Dermis microvascular lymphatic vessel endothelial cell (primary cell): ENCODE results near the gene TNRC18. TPM values are rescaled to one million over a fixed set of nuclear protein-coding genes. Genes with fewer than 3 reads are reported as not detected.
"Not testable (repeated sequence)": the region's sequence is repeated elsewhere in the genome, so short reads cannot be mapped to it uniquely, and the experiment has no call there.

Experiments used
- DNase-seq, 2 donors: peaks; one replicate each; pipeline versions ENCODE4 v3.0.0 to v3.0.0-alpha.2; 2010; ENCODE audit warnings: low read depth in 2 of 2
- total RNA-seq: library from RNA; depleted of rRNA; stranded (reverse); fragments of >200 nt; gene quantifications from 2 replicates; pipeline ENCODE4 v1.2.1, GENCODE V29; 2014

The TNRC18 gene
- total RNA-seq, 1 donor from 2014 or later: 16.6 TPM

DNA sequence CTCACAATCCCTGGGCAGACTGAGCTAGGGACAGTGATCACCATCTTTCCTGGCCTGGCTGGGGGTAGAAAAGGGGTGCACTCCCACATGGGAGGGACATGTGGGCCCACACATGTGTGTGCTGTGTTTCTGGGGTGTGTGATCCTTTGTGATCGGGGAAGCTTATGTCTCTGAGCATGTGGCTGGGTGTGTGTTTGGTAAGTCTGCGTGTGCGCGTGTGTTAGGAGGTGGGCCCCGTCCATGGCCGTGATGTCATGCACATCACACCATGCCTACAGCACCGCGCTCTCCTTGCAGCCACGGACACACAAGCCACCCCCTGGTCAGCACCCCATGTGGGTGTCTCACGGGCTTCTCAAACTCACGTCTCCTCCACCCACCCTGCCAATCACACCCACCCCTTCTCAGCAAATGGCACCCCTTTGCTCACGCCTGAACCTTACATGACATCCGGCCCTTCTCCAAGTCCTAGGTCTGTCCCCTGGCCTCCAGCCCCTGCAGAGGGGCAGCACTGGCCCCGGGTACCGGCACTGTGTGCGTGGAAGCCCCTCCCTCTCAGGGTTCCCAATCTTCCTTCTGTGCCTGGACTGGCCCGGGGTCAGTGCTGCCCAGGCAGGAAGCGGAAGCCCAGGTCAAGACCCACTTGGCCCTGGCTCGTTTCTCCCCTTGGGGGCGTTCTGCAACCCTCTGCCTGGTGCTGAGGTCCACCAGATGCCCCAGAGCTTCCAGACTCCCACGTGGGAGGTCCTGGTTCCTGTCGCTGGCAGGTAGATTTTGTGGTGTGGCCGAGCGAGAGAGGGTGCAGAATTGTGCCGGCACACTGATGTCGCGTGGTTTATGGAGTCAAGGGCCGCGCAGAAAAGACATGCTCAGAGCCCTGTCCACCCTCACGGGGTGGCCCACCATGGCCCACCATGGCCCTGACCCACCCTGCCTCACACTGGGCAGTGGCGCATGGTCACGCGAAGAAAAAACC is 128.3 kb downstream of the TNRC18 start:
- DNase-seq: no peak

DNA sequence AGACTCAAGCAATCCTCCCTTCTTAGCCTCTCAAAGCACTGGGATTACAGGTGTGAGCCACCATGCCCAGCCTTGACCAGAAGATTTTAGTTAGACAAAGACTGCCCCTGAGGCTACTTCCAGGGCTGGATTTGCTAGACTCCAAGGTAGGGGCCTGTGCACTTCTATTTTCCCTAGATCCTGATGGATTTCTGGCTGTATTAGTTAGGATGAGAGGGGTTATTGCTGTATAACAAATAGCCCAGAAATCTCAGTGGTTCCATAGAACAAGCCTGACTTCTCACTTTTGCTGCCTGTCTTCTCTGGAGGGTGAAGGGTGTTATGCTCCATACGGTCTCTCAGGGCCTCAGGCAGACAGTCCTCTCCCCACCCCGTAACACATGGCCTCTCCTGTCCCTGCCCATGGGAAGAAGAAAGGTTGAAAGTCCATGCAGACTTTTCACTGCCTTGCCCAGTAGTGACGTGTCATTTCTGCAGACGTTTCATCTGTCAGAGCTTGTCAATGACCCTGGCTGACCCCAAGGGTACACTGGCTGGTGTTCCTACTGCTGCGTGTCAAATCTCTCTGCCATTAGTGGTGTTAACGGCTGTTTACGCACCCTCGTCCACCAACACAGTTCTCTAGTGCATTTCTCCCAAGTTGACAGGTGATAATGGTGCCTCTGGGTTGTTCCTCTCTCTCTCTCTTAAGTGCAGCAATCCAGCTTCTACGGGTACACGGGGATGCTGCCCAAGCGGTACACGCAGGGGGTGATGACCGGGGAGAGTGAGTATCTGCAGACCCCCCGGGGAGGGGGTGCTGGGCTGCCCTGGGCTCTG is 129.3 kb downstream of the TNRC18 start:
- DNase-seq: no peak

DNA sequence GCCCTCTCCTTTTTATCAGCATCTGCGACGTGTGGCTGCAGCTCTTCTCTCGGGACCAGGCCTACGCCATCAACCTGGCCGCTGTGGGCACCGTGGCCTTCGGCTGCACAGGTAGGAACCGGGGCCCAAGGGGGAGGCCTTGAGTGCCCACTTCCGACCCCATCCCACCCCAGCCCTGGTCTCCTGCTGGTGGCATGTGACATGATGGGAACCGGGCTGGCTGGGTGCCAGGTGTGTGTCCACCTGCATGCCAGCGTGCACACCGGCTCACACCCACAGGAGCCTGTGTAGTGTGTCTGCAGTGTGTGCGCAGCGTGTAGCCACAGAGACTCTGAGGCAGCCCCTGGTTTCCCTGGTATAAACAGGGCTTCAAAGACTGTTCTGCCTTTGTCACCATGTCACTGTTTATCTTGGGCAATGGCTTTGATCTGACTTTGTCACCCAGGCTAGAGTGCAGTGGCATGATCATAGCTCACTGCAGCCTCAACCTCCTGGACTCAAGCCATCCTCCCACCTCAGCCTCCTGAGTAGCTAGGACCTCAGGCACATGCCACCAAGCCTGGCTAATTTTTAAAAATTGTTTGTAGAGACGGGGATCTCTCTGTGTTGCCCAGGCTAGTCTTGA is 131.8 kb downstream of the TNRC18 start:
- DNase-seq: not testable (repeated sequence)

DNA sequence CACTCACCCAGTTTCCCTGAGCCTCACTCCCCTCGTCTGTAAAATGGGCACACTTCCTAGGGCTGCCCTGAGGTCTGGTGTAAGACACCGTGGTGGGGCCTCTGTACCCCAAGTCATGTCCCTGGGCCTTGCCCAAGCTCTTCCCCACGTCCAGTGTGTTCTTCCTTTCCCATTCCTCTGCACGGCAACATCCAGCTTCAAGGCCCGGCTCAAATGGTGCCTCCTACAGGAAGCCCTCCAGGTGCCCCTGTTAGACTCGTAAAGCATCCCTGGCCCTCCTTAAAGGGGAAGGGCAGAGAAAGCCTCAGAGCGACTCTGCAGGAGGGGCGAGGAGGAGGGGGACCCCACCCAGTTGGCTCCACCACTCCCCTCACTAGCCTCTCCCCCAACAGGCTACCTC is 132.3 kb downstream of the TNRC18 start:
- DNase-seq: no peak

DNA sequence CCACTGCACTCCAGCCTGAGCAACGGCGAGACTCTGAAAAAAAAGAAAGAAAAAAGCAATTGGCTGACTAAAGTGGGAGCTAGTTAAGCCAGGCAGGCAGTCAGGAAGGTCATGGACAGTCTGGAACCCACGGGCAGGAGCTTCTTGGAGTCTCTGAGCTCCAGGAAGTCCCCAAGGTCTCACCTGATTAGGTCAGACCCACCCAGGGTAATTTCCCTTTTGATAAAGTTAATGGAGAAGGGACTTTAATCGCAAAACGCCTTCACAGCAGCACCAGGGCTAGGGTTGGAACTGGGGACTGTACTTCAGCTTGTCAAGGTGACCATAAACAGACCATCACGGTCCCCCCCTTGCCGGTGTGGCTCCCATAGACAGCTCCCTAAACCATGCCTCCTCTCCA is 134.3 kb downstream of the TNRC18 start:
- DNase-seq: no peak

DNA sequence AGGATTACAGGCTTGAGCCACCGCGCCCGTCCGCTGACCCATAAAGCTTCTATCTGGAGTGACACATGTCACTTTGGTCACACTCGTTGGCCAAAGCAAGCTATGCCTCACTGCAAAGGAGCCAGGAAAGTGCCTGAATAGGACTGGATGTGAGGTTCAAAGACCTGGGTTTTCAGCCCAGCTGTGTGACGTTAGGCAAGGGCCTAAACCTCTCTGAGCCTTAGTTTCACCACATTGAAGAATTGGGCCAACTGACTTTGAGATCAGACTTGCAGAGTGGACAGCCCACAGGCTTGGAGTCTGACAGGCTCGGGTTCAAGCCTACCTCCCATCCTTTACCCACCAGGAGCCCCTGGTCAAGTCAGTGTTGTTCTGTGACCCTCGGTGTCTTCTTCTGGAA is 135.1 kb downstream of the TNRC18 start:
- DNase-seq: not testable (repeated sequence)

DNA sequence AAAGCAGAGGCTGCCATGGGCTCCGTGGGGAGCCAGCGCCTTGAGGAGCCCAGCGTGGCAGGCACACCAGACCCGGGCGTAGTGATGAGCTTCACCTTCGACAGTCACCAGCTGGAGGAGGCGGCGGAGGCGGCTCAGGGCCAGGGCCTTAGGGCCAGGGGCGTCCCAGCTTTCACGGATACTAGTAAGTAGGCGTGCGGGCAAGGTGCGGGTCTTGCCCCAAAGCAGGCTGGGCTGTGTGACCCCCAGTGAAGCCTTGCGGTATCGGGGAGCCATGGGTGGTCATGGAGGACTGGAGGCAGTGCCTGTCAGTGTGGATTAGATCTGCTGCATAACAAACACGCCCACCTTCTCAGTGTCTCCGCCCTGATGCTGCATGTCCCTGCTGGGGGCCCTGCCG is 135.8 kb downstream of the TNRC18 start:
- DNase-seq: no peak

DNA sequence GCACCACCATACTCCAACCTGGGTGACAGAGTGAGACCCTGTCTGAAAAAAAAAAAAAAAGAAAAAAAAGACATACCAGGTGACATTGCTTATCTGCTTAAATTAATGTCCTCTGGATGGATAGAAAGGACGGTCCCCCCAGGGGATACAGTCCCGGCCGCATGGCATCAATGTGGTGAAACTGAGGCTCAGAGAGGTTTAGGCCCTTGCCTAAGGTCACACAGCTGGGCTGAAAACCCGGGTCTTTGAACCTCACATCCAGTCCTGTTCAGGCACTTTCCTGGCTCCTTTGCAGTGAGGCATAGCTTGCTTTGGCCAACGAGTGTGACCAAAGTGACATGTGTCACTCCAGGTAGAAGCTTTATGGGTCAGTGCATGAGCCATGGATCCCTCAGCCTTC is 136.3 kb downstream of the TNRC18 start:
- DNase-seq: not testable (repeated sequence)

DNA sequence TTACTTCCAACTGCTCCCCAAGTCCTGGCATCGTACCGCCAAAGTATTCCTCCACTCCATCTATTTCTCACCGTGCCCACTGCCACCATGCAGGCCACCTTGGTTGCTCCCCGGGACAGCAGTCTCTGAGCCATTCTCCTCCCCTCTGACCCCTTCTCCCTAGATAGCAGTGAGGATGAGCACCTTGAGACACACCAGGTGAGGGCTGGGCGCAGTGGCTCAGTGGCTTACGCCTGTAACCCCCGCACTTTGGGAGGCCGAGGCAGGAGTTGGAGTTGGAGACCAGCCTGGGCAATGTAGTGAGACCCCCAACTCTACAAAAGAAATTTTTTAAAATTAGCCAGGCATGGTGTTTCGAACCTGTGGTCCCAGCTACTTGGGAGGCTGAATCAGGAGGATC is 136.7 kb downstream of the TNRC18 start:
- no peak for DNase-seq

DNA sequence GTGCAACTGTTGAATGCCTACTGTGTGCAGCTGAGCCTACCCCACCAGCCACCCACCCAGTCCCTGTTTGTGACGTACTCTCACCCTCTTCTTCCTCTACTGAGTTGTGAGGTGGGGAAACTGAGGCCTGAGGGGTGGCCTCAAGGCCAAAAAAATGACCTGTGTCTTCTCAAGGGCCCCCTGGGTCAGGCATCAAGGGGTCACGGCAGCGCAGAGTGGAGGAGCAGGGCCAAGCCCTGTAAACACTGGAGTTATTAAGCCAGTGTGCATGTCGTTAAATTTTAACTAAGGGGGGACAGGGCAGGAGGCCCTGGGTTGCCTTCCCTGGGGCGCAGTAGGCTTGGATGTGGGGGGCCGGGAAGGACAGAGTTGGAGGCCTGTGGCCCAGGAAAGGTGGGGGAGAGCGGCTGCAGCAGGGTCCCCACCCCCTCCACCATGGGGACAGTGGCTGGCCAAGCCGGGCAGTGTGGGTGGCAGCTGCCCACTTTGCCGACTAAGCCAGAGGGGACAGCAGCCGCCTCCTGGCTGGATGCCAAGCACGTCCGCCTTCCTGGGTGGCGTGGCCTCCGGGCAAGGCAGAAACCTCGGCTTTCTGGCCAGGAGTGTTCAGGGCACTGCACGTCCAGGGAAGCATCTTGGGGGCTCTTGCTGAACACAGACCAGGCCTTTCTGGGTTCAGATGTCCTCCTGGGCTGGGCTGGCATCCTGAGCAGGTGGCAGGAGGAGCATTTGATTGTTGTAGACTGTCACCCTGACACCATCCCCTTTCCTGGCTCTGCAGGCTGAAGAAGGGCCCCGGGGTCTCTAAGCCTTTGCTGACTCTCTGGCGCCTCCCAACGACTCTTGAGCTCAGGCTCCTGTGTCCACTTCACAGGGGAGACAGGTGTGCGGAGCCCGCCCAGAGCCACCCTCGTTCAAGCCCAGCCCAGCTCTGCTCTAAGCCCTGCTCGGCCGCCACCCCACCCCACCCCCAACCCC is 139.0 kb downstream of the TNRC18 start:
- DNase-seq: peak in 1 of 2 donors; percentile 32

DNA sequence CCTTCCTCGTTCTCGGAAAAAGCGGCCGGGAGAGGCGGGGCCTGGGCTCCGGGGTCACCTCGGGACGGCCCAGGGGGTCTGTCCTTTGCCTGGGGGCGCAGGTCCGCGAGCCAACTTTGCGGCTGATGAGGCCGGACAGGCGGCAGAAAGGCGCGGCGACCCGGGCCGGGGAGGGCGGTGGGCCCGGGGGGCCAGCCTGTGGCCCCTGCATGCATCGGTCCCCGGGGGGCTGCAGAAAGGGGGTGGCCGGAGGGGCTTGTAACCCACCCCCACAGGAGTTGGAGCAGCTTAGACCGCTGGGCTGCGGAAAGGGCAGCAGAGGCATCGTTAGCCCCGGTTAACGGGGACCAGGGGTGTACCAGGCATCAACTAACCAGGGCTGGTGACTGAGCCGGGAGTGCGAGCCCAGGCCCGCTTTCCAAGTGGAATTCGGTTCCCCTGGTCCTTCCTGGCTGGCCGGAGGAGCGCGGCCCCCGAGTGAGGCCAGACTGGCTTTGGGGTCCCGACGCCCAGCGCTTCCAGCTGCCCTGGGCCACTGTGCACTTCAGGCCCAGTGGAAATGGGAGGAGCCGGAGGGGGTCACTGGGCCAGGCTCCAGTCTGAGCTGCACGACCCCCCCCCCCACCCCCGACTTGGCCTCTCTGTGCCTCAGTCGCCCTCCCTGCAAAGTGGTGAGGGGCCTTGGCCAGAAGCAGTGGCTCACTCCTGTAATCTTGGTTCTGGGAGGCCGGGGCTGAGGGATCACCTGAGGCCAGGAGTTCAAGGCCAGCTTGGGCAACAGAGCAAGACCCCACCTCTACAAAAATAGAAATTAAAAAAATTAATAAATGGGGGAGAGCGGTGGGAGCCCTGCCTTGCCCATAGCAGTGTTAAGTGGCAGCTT is 140.0 kb downstream of the TNRC18 start:
- DNase-seq: no peak

DNA sequence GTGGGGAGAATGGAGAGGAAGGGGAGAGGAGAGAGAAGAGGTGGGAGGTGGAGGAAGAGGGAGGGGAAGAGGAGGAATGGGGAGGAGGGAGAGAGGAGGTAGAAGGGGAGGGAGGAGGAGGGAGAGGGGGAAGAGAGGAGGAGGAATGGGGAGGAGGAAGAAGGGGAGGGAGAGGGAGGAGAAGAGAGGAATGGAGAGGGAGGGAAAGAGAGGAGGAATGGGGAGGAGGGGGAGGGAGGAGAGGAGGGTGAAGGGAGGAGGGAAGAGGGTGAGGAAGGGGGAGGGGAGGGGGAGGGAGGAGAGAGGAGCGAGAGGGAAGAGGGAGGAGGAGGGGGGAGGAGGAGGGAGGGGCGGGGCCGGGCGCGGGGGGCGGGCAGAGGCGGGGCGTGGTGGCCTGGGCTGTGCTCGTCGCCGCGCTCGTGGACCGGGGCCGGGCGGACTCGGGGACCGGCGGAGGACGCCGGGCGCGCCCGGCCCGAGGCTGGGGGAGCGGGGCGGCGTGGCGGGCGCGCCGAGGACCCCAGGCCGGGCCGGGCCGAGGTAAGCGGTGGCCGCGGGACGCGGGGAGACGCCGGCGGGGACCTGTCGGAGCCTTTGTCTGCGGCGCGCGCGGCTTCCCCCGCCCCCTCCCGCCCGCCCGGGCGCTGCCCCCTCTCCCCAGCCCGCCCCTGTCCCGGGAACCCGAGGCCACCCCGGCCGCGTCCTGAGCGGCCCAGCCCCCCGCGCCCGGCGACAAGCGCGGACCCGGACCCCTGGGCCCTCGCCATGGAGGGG is 140.9 kb downstream of the TNRC18 start, which contains the start of gene SLC29A4:
SLC29A4 (plus strand) TSS at position 401 of the 774 bp plus-strand sequence. CDS start 4,874 bp downstream, outside the sequence.
- peak in 1 of 2 donors; percentile 32 for DNase-seq

DNA sequence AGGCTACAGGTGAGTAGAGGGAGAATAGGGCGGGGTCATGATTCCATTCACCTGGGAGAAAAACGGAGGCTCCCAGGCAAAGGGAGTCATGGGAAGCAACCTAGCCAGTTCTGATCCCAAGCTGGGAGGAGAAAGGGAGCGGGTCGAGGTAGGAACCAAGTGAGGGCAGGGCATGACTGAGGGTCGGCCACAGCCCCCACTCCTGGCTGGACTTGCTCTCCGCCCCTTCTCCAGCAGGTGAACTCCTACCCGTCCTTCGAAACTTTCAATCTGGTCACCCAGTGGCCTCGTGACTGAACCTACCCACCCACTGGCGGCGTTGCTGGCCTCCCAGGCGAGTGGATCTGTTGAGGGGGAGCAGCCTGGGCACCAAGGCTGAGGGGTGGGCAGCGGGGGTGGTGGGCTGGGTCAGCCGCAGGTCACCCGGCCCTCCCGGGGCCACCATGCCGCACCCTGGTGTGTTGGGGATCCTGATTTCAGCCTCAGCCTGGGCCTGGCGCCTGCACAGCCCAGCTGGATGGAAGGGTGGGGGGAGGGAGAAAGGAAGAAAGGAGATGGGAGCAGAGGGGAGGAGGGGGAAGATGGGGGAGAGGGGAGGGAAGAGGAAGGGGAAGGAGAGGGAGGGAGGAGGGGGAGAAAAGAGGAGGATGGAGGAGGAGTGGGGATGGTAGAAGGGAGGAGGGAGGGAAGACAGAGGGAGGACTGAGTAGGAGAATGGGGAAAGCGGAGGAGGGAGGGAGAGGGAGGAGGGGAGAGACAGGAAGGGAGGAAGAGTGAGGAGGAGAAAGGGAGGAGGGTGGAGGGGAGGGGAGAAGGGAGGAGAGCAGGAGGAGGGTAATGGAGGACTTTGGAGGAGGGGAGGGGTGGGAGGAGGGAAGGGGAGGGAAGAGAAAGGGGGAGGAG is 141.8 kb downstream of the TNRC18 start:
- not testable (repeated sequence) for DNase-seq

DNA sequence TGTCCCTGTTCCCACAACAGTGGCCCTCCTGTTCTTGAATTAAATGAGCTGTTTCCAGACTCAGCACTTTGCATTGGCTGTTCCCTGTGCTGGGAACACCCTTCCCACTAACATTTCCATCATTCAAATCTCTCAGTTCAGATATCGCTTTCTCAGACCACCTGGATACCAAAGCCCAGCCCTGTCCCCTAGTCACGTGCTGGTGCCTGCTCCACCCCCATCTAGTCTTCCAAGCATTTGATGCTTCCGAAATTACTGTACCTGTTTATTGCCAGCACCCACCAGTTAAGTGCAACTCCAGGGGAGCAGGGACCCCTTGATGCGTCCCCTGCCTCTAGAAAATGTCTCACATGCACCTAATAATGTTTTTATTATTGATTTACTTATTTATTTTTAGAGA is 143.9 kb downstream of the TNRC18 start:
- DNase-seq: no peak

DNA sequence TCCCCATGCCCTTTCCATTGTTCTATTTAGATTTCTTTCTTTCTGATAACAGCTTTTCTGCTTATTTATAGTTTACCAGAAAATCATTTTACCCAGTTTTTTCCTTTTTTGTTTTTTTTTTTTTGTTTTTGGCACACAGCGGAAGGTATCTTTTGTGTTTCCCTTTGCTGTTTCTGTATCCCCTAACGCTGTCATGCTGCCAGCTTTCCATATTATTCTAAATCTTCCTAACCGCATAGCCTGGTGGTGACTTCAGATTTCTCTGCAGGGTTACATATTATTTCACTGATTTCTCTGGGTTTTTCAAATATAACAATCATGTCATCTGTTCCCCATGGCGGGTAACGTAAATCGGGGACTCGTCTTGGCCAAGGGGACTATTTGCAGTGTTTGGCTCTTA is 144.9 kb downstream of the TNRC18 start:
- DNase-seq: peak in 1 of 2 donors; percentile 37

DNA sequence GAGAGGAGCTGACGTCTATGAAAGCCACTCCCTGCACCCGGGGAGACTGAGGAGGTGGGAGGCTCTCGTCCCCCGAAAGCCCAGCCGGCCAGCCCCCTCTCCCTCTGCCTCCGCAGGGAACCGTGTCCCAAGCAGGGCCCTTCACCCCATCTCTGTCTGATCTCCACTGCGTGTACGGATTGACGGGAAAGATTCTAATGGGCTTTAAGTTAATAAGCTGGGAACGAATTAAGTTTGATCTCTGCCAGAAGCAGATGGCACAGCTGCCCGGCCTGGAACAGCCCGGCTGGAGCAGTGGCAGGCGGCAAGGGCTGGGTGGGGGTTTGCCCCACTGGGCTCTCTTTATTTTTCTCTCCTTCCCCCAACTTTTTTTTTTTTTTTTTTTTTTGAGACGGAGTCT is 147.0 kb downstream of the TNRC18 start:
- no peak for DNase-seq

DNA sequence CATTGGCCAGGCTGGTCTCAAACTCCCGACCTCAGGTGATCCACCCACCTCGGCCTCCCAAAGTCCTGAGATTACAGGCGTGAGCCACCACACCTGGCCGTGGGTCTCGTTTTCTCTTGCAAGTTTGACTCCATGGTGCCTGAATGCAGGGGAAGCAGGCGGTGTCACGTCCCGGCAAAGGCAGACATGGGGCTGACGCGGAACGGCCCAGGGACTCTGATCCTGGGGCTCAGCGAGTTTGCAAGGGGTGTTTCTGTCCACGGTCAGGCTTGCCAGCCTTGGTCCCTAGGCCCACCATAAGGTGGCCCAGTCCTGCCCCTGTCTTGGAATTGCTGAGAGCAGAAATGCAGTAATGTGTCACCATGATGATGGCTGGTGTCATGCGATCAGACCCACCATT is 147.5 kb downstream of the TNRC18 start:
- DNase-seq: not testable (repeated sequence)

DNA sequence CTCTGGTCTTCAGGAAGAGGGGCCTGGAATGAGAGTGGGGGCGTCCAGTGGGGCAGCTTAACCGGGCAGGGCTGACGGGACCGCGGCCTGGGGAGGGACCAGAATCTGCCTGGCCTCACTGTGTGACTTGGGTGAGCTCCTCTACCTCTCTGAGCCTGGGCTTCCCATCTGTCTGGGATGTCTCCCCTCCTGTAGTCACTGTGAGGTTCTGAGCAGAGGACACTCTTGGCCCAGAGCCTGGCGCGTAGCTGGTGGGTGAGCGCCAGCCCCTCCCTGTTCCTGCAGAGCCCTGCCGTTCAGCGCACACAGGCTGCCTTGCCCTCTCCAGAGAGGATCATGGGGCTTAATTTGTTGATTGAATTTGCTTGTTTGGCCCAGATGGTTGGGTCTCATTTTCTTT is 148.1 kb downstream of the TNRC18 start:
- not testable (repeated sequence) for DNase-seq
